HL-60 (cell line): ENCODE results near the gene CAD.

Experiments
- DNase-seq, 2 experiments: peaks; one replicate each; pipeline ENCODE4 v3.0.0-alpha.2; 2010 to 2020; ENCODE audit warnings: low read depth in 1 of 2, low spot score in 1 of 2
- H3K27ac ChIP-seq: fragments of 250-450 bp; sonication (Bioruptor Pico); replicated peaks from 2 replicates; pipeline ENCODE4 v1.5.1; 2020; ENCODE audit warnings: mild to moderate bottlenecking, moderate library complexity
- H3K27me3 ChIP-seq: fragments of 250-450 bp; sonication (Bioruptor Pico); 2 replicates; pipeline ENCODE4 v1.5.1; 2021; ENCODE audit warnings: mild to moderate bottlenecking, moderate library complexity; ENCODE audit not compliant: insufficient read depth, poor library complexity, severe bottlenecking
- H3K4me3 ChIP-seq: replicated peaks from 2 replicates; pipeline ENCODE4 v1.5.1; 2011; ENCODE audit warnings: mild to moderate bottlenecking, control low read depth, low read length; ENCODE audit not compliant: insufficient read depth
- GABPA ChIP-seq: IDR thresholded peaks from 2 replicates; pipeline ENCODE4 v1.6.1; 2012; ENCODE audit warnings: low read depth
- POLR2AphosphoS5 ChIP-seq: IDR thresholded peaks from 2 replicates; pipeline ENCODE4 v1.6.1; 2012; ENCODE audit warnings: low read depth
- REST ChIP-seq: IDR thresholded peaks from 2 replicates; pipeline ENCODE4 v1.6.1; 2012; ENCODE audit warnings: low read depth; ENCODE audit not compliant: insufficient replicate concordance
- SPI1 ChIP-seq: IDR thresholded peaks from 2 replicates; pipeline ENCODE4 v1.6.1; 2012; ENCODE audit warnings: low read depth, mild to moderate bottlenecking, borderline replicate concordance
- TF ChIP-seq, protein P1 (sequence below): IDR thresholded peaks from one replicate; pipeline ENCODE4 v1.5.1; 2011; ENCODE audit warnings: low read length, control low read depth, inconsistent platforms; ENCODE audit not compliant: insufficient read depth

The CAD gene

GRCh38 chr2:27236626-27237025 lies 19.5 kb downstream of the CAD start:
- TF ChIP-seq POLR2AphosphoS5 (no peak), SPI1 (no peak), GABPA (no peak), REST (no peak)
- TF ChIP-seq, protein P1, sequence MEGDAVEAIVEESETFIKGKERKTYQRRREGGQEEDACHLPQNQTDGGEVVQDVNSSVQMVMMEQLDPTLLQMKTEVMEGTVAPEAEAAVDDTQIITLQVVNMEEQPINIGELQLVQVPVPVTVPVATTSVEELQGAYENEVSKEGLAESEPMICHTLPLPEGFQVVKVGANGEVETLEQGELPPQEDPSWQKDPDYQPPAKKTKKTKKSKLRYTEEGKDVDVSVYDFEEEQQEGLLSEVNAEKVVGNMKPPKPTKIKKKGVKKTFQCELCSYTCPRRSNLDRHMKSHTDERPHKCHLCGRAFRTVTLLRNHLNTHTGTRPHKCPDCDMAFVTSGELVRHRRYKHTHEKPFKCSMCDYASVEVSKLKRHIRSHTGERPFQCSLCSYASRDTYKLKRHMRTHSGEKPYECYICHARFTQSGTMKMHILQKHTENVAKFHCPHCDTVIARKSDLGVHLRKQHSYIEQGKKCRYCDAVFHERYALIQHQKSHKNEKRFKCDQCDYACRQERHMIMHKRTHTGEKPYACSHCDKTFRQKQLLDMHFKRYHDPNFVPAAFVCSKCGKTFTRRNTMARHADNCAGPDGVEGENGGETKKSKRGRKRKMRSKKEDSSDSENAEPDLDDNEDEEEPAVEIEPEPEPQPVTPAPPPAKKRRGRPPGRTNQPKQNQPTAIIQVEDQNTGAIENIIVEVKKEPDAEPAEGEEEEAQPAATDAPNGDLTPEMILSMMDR: no peak
- H3K27me3 ChIP-seq: no peaks in the 10 kb centered on the region
- no peak overlapping the region for H3K4me3 ChIP-seq
- H3K27ac ChIP-seq: no peak overlapping the region
- DNase-seq: no peak

DNA sequence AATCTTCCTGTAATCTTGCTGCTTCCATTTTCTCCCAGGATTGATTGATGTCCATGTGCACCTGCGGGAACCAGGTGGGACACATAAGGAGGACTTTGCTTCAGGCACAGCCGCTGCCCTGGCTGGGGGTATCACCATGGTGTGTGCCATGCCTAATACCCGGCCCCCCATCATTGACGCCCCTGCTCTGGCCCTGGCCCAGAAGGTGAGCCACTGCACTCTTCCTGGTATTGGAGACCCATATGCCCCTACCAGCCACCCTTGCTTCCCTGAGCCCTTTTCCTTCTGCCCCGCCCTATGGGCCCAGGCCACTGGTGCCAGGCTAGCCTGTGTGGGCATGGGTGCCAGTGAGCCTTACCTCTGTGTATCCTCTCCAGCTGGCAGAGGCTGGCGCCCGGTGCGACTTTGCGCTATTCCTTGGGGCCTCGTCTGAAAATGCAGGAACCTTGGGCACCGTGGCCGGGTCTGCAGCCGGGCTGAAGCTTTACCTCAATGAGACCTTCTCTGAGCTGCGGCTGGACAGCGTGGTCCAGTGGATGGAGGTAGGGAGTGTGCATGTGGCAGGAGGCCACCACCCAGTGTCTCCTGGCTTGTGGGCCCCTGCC lies 20.3 kb downstream of the CAD start:
- Histone ChIP-seq H3K4me3 (no peak overlapping the region), H3K27me3 (no peaks in the 10 kb centered on the region), H3K27ac (no peak overlapping the region)
- TF ChIP-seq GABPA (no peak), REST (no peak), POLR2AphosphoS5 (no peak), SPI1 (no peak)
- TF ChIP-seq, protein P1: no peak
- no peak for DNase-seq

DNA sequence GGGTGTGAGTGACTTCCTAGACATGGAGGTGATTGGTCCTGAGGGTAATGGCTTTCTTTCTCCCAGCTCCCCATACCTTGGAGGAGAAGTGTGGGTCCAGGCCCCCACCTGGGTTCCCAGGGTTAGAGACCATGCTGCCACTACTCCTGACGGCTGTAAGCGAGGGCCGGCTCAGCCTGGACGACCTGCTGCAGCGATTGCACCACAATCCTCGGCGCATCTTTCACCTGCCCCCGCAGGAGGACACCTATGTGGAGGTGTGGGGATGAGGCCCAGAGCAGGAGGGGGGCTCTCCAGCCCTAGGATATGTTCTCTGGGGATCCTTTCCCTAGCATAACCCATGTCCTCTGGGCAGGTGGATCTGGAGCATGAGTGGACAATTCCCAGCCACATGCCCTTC lies 21.8 kb downstream of the CAD start:
- H3K27ac ChIP-seq: no peak overlapping the region
- no peak overlapping the region for H3K4me3 ChIP-seq
- no peak for DNase-seq
- no peak for TF ChIP-seq SPI1
- no peak for TF ChIP-seq POLR2AphosphoS5
- no peak for TF ChIP-seq GABPA
- no peak for TF ChIP-seq REST
- TF ChIP-seq, protein P1: no peak
- no peaks in the 10 kb centered on the region for H3K27me3 ChIP-seq
